ENCODE measurements around the gene LENG8.
"Not testable (repeated sequence)": the region's sequence is repeated elsewhere in the genome, so short reads cannot be mapped to it uniquely, and the experiment has no call there.

The LENG8 gene

GRCh38 chr19:54481326-54481930 is 32.4 kb downstream of the LENG8 start:
- peak; percentile 54 for DNase-seq (ENCODE audit: low read depth)
- H3K4me3 ChIP-seq (ENCODE audit: low read depth, low read length), result no peak overlapping the region

DNA sequence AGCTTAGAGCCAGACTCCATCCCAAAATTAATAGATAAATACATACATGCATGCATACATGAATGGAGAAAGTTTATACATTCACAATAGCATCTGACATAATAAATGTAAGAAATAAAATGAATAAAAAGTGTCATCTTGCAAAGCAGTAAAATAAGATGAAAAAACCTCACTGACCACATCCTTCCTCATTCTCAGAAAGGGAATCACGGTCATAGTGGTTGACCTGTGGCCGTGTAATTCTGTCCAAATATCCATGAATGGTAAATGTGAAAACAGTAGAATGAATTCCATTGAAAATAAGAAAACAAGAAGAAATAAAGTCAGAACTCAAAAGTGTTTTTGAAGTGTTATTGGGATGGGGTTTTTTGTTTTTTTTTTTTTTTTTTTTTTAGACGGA is 33.9 kb downstream of the LENG8 start:
- no peak for DNase-seq (ENCODE audit: low read depth)
- H3K4me3 ChIP-seq (ENCODE audit: low read depth, low read length), result no peak overlapping the region
- TF ChIP-seq, protein P1, sequence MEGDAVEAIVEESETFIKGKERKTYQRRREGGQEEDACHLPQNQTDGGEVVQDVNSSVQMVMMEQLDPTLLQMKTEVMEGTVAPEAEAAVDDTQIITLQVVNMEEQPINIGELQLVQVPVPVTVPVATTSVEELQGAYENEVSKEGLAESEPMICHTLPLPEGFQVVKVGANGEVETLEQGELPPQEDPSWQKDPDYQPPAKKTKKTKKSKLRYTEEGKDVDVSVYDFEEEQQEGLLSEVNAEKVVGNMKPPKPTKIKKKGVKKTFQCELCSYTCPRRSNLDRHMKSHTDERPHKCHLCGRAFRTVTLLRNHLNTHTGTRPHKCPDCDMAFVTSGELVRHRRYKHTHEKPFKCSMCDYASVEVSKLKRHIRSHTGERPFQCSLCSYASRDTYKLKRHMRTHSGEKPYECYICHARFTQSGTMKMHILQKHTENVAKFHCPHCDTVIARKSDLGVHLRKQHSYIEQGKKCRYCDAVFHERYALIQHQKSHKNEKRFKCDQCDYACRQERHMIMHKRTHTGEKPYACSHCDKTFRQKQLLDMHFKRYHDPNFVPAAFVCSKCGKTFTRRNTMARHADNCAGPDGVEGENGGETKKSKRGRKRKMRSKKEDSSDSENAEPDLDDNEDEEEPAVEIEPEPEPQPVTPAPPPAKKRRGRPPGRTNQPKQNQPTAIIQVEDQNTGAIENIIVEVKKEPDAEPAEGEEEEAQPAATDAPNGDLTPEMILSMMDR (conservative IDR thresholded peaks at IDR 0.05; ENCODE audit: low read depth, low read length), result no peak

More at GRCh38 chr19:54481326-54481930, 32.4 kb downstream of the LENG8 start:
- TF ChIP-seq, protein P1 (conservative IDR thresholded peaks at IDR 0.05; ENCODE audit: low read depth, low read length), result peak; percentile 84

DNA sequence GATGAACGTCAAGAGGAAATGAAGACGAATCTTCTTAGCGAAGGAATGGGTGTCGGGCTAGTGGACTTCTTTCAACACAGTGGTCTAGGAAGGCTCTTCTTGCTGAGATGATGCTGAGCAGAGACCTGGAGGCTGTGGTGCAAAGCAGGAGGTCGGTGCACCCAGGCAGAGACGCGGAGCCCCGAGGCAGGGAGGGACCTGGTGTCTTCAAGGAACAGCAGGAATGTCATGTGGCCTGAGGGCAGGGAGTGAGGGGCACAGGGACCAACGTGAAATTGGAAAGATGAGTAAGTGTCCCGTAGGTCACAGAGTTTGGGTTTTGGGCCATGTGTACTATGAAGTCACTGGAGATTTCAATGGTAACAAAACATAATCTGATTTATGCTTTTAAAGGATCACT is 35.5 kb downstream of the LENG8 start:
- TF ChIP-seq, protein P1 (conservative IDR thresholded peaks at IDR 0.05; ENCODE audit: low read depth, low read length), result no peak
- no peak overlapping the region for H3K4me3 ChIP-seq (ENCODE audit: low read depth, low read length)
- DNase-seq (ENCODE audit: low read depth), result no peak

DNA sequence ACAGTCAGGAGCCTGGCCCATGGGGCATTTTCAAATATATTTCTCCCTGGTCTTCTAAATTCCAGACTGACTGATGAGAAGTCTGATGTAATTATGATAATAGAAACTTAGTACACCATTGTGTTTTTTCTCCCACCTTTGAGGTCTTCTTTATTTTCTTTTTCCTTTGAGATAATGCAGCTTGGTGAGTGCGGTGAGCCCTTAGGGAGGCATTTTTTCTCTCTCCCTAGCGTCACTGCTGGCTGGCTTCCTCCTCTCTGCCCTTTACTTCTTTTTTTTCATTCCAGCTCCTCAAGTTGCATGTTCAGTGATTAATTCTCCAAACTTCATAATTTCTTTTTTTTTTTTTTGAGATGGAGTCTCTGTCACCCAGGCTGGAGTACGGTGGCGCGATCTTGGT is 36.9 kb downstream of the LENG8 start:
- TF ChIP-seq, protein P1 (conservative IDR thresholded peaks at IDR 0.05; ENCODE audit: low read depth, low read length), result no peak
- no peak overlapping the region for H3K4me3 ChIP-seq (ENCODE audit: low read depth, low read length)
- DNase-seq (ENCODE audit: low read depth), result peak; percentile 23

DNA sequence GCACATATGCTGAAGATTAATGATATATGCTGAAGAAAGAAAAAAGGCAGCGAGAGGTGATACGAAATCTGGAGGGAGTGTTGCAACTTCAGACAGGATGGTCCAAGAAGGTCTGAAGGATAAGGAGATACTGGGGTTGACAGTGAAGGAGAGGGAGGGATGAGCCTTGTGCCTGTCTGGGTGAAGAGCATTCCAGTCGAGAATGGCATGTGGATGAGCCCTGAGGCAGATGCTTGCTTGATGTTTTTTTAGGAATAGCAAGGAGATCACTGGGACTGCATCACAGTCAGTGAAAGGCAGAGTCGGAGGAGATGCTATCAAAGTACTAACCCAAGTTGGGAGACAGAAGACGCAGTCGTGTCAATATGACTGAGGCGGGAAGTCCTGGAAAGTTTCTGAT is 40.3 kb downstream of the LENG8 start:
- H3K4me3 ChIP-seq (ENCODE audit: low read depth, low read length), result no peak overlapping the region
- TF ChIP-seq, protein P1 (conservative IDR thresholded peaks at IDR 0.05; ENCODE audit: low read depth, low read length), result no peak
- no peak for DNase-seq (ENCODE audit: low read depth)

DNA sequence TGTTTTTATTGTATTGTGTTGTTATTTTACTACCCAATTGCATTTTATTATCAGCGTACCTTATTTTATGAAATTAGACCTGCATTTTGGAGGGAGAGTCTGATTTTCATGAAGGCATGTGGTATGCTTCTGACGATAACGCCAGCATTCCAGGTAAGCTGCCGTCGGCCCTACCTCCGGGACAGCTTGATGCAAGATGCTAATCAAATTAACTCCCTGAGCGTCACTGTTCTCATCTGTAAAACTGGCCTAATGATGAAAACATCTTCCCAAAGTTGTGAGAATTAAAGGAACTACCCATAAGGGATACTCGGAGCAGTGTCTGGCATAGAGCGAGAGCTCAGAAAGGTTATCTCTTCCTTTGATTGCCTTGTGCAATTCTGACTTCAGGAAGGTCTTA is 40.8 kb downstream of the LENG8 start:
- TF ChIP-seq, protein P1 (conservative IDR thresholded peaks at IDR 0.05; ENCODE audit: low read depth, low read length), result no peak
- no peak overlapping the region for H3K4me3 ChIP-seq (ENCODE audit: low read depth, low read length)
- DNase-seq (ENCODE audit: low read depth), result no peak

DNA sequence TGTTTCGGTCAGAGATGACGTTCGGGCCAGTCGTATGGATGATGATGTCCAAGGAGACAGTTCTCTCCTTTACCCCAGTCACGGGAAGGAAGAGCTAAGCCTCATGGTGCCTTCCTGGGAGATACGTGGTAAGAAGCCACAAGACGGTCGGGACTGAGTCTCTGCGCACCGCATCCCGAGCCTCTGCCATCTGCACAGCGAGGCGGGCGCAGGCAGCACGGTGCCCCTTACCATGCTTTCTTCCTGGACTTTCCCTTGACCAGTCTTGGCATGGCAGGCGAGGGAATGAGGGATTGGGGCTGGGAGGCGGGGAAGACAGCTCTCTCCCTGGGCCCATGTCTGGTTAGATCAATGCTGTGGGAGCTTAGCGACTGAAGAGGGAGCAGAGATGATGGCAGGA is 43.6 kb downstream of the LENG8 start:
- TF ChIP-seq, protein P1 (conservative IDR thresholded peaks at IDR 0.05; ENCODE audit: low read depth, low read length), result no peak
- H3K4me3 ChIP-seq (ENCODE audit: low read depth, low read length), result no peak overlapping the region
- DNase-seq (ENCODE audit: low read depth), result no peak

- H3K4me3 ChIP-seq (ENCODE audit: low read depth, low read length); DNase-seq (ENCODE audit: low read depth): not testable (repeated sequence)
Observed at GRCh38 chr19:54493056-54493455, 44.1 kb downstream of the LENG8 start.

Measured in choroid plexus epithelial cell (primary cell).